GM18520 (cell line): ENCODE results near the gene TRA2A.

Source experiments
- ATAC-seq: cut with Tn5 transposase; IDR thresholded peaks from one replicate; pipeline ENCODE4 v1.9.1; 2021; ENCODE audit not compliant: unreplicated experiment

The TRA2A gene

DNA sequence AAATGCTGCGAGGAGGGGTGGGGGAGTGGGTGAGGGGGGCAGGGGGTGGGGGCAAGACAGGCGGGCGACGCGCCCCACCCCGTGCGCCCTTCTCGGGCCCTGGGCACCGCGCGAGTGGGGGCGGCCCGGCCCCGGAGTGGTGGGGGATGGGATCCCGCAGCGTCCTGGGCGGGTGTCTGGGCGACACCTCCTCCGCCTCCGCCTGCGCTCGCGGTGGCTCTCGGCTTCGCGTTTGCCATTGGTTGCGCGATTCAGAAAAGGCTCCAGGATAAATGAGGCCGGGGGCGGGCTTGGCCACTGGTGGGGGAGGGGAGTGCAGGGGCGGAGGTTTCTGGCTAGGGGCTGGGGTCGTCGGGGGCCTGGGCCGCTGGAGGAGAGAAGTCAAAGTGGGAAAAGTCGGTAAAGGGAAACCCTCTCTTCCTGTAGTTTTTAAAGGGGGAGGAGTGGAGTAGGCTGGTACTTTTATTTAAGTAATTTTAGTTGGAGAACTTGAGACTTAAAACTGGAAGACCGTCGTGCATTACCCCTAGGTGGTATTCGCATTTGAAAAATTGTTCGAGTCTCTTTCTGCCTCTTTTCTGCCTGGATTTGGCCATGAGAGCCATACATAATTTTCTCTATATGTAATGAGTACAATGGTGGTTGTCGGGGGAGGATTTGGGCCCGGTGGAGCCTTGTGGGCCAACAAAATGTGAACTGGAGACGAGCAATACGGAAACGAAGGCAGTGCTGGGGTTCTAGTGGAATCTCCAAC lies 60.5 kb downstream of the TRA2A start:
- ATAC-seq = no peak

DNA sequence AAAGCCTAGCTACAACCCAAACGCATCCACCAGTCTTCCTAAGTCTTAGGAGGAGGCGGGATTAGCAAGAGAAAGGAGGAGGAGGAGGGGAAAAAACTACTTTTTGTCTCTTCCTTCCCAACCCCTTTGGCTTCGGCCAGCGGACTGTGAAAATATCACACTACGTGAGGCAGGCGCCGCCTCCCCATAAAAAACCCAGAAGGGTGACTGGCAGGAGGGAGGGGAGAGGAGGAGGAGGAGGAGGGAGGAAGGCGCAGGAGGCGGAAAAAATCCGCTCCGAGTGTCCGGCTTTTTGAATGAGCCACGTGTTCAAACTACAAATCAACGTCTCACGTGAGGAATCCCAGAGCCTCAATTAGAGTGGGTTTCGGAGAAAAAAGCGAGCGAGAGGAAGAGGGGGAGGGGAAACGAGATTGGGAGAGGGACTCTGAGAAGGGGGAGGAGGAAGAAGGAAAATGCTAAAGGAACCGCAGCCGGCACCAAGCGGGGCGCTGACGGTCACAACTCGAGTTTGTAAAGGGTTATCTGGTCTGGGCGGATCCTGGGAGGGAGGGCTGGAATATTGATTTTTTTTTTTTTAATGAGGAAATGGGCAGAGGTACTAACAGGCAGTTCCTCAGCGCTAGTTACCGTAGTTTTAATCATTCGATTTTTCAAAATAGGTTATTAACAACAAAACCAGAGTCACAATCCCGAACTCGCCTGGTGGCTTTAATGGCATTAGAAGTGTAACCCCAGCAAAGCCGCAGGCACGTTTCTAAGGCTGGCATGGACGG lies 61.3 kb downstream of the TRA2A start, which contains the start of gene IGF2BP3:
IGF2BP3 (minus strand) TSS at position 162 of the 776 bp plus-strand sequence. CDS start 381 bp downstream, outside the sequence.
- ATAC-seq = no peak

DNA sequence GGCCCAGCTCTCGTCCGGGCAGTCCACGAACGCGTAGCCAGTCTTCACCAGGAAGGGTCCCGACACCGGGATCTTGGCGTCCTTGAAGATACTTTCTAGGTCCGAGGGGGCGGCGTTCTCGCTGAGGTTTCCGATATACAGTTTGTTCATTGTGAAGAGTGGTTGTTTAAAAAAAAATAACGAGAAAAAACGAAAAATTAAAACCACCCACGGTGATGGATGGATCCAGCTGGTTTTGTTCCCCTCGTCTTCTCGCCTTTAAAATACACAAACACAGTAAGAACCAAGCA lies 61.9 kb downstream of the TRA2A start:
- ATAC-seq = no peak

DNA sequence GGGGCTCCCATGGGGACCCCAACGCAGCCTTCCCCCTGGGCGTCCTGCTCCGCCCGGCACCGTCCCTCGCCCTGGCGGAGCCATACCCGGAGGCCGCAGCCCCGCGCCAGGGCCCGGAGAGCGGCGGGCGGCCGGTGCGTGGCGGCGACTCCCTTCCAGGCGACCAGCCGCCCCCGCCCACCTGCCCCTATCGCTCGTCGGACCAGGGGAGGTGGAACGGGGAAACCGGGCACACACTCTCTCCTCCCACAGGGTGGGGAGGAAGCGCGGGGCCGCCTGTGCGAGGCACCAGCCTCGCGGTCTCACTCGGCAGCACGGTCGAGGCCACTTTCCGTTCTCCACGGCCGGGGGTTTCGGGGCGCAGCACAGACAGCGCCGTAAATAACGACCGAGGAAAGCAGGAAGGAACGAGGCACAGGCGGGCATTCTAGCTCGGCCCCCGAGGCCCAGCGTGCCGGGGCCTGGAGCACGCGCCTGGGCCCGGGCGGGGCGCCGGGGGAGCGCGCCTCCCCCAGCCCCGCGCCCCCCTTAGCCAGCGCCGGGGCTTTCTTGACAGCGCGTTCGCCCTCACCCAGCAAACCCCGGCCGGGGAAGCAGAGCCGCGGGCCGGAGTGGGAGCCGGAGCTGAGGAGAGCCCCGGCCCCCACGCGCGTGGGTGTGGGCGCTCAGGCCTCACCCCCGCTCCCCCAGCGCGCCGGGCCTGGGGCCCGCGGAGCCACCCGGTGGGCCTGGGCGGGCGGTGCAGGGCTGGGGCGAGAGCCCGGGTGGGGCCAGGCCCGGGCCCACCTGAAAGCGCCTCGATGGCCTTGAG lies 62.4 kb downstream of the TRA2A start:
- no peak for ATAC-seq

- no peak for ATAC-seq
Observed at GRCh38 chr7:23468526-23469149, 63.1 kb downstream of the TRA2A start.

DNA sequence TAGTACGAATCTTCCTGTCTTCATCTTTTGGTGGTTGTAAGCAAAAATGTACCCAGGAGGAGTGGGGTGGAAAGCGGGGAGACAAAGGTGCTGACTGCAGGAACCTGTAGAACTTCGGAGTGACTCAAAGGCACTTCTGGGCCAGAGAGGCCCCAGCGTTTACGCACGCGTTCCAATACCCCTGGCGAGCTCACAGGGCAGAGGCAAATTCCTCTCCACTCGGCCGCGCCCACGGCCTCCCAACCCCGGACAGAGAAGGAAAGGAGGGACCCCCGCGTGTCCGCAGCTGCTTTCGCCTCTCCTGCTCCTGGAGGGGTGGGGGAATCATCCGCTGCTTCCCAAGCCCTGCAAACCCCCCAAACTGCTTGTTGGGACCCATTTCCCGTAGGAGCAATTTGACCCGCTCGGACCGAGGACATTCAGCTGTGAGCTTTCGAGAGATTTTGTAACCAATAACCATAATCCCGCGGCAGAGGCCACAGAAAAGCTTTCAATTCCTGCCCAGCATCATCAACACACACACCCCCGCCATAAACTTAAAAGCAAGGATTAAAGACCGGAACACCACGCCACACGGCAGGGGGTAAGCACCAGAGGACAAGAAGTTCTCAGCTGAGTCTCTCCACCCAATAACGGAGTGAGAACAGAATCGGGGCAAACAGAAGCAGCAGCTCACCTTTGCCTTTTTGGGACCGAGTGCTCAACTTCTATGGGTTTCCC lies 63.8 kb downstream of the TRA2A start:
- no peak for ATAC-seq

DNA sequence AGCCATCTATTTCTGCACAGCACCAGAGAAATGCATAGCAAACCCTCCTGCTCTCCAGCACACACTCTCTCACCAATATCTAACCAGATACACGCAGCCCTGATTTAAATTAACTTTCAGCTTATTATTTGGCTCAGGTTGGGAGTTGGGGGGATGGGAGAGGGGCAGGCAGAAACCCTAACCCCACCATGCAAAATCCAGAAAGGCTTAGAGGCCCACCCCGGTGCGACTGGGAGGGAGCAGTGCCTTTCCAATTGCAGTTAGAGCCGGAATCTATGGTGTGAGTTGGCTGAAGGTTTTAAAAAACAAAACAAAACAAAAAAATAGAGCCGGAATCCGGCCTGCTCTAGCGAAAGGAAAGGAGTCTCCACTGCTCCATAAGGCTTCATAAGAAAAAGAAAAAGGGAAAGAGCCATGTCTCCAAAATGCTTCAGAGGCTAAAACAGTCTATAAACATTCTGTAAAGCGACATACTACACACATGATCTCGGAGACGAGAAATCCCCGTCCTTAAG lies 64.4 kb downstream of the TRA2A start:
- no peak for ATAC-seq

- no peak for ATAC-seq
Observed at GRCh38 chr7:23462846-23463245, 68.9 kb downstream of the TRA2A start.

GRCh38 chr7:23458044-23458443 lies 73.7 kb downstream of the TRA2A start:
- ATAC-seq = no peak

- no peak for ATAC-seq
Observed at GRCh38 chr7:23456093-23456492, 75.7 kb downstream of the TRA2A start.

DNA sequence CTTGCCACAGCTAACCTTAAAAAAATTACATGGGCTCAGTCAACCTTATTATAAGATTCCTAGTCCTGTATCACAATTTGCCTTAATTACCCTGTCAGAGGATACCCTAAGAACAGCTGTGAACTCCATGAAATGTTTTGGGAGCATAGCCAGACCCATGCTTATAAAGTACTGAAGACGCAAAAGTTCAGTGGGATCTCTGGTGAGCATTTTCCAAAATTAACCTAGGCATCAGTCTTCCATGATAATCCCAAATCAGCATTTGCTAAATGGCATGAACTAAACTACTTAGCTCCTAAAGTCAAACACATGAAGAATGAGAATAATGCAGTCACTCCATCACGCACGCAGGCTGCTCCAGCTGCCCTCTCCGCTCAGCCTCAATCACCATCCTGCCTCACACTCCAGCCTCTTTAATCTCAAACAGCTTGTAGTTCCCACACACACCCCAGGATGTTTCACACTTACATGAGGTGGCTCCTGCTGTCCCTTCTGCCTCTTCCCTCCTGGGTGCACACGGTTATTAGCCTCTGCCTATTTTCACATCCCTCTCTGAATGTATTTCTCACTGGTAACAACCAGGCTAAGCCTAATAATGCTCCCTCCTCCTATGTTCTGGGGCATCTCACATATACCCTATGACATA lies 76.8 kb downstream of the TRA2A start:
- ATAC-seq = no peak
